ENCODE results near the gene CNDP1.

Gene CNDP1

GRCh38 chr18:74507927-74508326 is 26.4 kb upstream of the CNDP1 start:
- Histone ChIP-seq H3K9ac (ENCODE audit: low read depth, low read length) (no peak overlapping the region), H3K27me3 (ENCODE audit: control insufficient read depth, insufficient read depth, low read length) (no peaks in the 10 kb centered on the region), H3K4me2 (ENCODE audit: low read length) (no peak overlapping the region), H3K36me3 (ENCODE audit: insufficient read depth, low read length) (peaks cover 52% of the 10 kb centered on the region), H3K4me1 (ENCODE audit: control insufficient read depth, insufficient read depth, low read length) (no peaks in the 10 kb centered on the region), H3K4me3 (ENCODE audit: low read length) (no peak overlapping the region), H3K9me3 (replicated peaks; ENCODE audit: low read length) (no peaks in the 10 kb centered on the region)

DNA sequence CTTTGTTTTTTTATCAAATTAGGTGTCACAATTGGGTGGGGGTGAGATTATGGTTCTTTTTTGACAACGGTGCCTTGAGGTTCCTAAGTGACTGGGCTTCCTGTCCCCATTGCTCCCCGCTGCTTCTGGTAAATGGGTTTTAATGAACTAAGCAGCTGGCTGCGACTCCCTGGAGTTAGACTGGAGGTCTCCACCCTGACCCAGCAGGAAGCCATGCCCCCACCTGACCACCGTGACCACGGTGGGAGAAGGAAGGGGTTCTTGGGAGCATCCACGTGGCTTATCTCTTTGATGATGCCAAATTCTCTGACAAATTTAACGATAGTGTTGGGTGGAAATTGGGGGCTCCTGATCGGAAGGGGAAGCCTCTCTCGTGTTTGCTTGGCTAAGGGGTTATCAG is 25.9 kb upstream of the CNDP1 start:
- peaks cover 52% of the 10 kb centered on the region for H3K36me3 ChIP-seq (ENCODE audit: insufficient read depth, low read length)
- H3K9ac ChIP-seq (ENCODE audit: low read depth, low read length), result no peak overlapping the region
- H3K4me3 ChIP-seq (ENCODE audit: low read length), result no peak overlapping the region
- H3K4me2 ChIP-seq (ENCODE audit: low read length), result no peak overlapping the region
- H3K4me1 ChIP-seq (ENCODE audit: control insufficient read depth, insufficient read depth, low read length), result no peaks in the 10 kb centered on the region
- no peaks in the 10 kb centered on the region for H3K9me3 ChIP-seq (replicated peaks; ENCODE audit: low read length)
- H3K27me3 ChIP-seq (ENCODE audit: control insufficient read depth, insufficient read depth, low read length), result no peaks in the 10 kb centered on the region

DNA sequence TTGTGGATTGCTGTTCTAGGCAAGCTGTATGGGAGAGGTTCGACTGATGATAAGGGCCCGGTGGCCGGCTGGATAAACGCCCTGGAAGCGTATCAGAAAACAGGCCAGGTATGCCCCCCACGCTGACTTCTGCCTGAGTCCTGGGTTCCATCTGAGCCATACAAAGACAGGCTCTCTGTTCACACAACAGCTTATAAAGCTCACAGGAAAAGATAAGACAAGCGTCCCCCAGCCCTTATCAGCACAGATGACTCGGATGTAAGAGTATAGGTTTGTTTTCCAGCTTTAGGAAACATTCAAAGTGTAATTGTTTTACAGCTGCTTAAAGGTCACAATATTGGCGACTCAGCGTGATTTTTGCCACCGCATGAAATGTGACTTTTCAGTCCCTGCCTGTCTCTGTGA is 25.5 kb upstream of the CNDP1 start:
- H3K4me3 ChIP-seq (ENCODE audit: low read length), result no peak overlapping the region
- H3K9me3 ChIP-seq (replicated peaks; ENCODE audit: low read length), result no peaks in the 10 kb centered on the region
- H3K36me3 ChIP-seq (ENCODE audit: insufficient read depth, low read length), result peaks cover 54% of the 10 kb centered on the region
- H3K27me3 ChIP-seq (ENCODE audit: control insufficient read depth, insufficient read depth, low read length), result no peaks in the 10 kb centered on the region
- H3K9ac ChIP-seq (ENCODE audit: low read depth, low read length), result no peak overlapping the region
- no peaks in the 10 kb centered on the region for H3K4me1 ChIP-seq (ENCODE audit: control insufficient read depth, insufficient read depth, low read length)
- no peak overlapping the region for H3K4me2 ChIP-seq (ENCODE audit: low read length)

GRCh38 chr18:74509856-74510769 is 24.2 kb upstream of the CNDP1 start:
- Histone ChIP-seq H3K4me3 (ENCODE audit: low read length) (no peak overlapping the region), H3K27me3 (ENCODE audit: control insufficient read depth, insufficient read depth, low read length) (no peaks in the 10 kb centered on the region), H3K4me2 (ENCODE audit: low read length) (no peak overlapping the region), H3K36me3 (ENCODE audit: insufficient read depth, low read length) (peaks cover 58% of the 10 kb centered on the region), H3K4me1 (ENCODE audit: control insufficient read depth, insufficient read depth, low read length) (no peaks in the 10 kb centered on the region), H3K9me3 (replicated peaks; ENCODE audit: low read length) (no peaks in the 10 kb centered on the region), H3K9ac (ENCODE audit: low read depth, low read length) (no peak overlapping the region)

DNA sequence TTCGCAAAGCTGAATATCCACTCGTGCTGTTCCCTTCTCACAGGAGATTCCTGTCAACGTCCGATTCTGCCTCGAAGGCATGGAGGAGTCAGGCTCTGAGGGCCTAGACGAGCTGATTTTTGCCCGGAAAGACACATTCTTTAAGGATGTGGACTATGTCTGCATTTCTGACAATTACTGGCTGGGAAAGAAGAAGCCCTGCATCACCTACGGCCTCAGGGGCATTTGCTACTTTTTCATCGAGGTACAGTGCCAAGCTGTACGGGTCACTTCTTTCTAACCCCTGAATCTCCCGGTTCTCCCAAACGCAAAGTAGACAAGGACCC is 23.6 kb upstream of the CNDP1 start:
- no peaks in the 10 kb centered on the region for H3K27me3 ChIP-seq (ENCODE audit: control insufficient read depth, insufficient read depth, low read length)
- H3K4me2 ChIP-seq (ENCODE audit: low read length), result no peak overlapping the region
- H3K36me3 ChIP-seq (ENCODE audit: insufficient read depth, low read length), result peaks cover 64% of the 10 kb centered on the region
- H3K4me1 ChIP-seq (ENCODE audit: control insufficient read depth, insufficient read depth, low read length), result no peaks in the 10 kb centered on the region
- no peak overlapping the region for H3K4me3 ChIP-seq (ENCODE audit: low read length)
- H3K9ac ChIP-seq (ENCODE audit: low read depth, low read length), result no peak overlapping the region
- no peaks in the 10 kb centered on the region for H3K9me3 ChIP-seq (replicated peaks; ENCODE audit: low read length)

DNA sequence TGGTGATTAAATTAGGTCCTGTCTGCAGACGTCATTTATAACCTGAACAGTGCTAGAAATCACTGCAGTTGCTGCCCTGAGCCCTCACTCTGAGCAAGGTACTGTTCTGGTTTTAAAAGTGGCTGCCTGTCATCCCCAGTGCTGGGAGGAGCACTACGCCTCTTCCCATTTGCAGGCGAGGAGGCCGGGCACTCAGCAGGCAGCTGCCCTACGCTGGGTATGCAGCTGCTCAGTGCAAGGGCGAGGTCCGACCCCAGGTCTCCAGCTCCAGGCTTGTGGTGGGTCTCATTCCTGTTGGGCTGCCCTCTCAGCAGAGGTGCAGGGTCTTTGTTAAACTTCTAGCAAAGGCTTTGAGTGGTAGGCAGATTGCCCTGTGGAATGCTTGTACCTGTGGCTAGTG is 22.5 kb upstream of the CNDP1 start:
- Histone ChIP-seq H3K9me3 (replicated peaks; ENCODE audit: low read length) (no peaks in the 10 kb centered on the region), H3K9ac (ENCODE audit: low read depth, low read length) (no peak overlapping the region), H3K4me3 (ENCODE audit: low read length) (no peak overlapping the region), H3K4me2 (ENCODE audit: low read length) (no peak overlapping the region), H3K27me3 (ENCODE audit: control insufficient read depth, insufficient read depth, low read length) (no peaks in the 10 kb centered on the region), H3K4me1 (ENCODE audit: control insufficient read depth, insufficient read depth, low read length) (no peaks in the 10 kb centered on the region), H3K36me3 (ENCODE audit: insufficient read depth, low read length) (peaks cover 67% of the 10 kb centered on the region)

GRCh38 chr18:74512321-74513053 is 21.8 kb upstream of the CNDP1 start:
- Histone ChIP-seq H3K9ac (ENCODE audit: low read depth, low read length) (no peak overlapping the region), H3K9me3 (replicated peaks; ENCODE audit: low read length) (no peaks in the 10 kb centered on the region), H3K4me1 (ENCODE audit: control insufficient read depth, insufficient read depth, low read length) (no peaks in the 10 kb centered on the region), H3K27me3 (ENCODE audit: control insufficient read depth, insufficient read depth, low read length) (no peaks in the 10 kb centered on the region), H3K4me2 (ENCODE audit: low read length) (no peak overlapping the region), H3K36me3 (ENCODE audit: insufficient read depth, low read length) (peaks cover 62% of the 10 kb centered on the region), H3K4me3 (ENCODE audit: low read length) (no peak overlapping the region)

DNA sequence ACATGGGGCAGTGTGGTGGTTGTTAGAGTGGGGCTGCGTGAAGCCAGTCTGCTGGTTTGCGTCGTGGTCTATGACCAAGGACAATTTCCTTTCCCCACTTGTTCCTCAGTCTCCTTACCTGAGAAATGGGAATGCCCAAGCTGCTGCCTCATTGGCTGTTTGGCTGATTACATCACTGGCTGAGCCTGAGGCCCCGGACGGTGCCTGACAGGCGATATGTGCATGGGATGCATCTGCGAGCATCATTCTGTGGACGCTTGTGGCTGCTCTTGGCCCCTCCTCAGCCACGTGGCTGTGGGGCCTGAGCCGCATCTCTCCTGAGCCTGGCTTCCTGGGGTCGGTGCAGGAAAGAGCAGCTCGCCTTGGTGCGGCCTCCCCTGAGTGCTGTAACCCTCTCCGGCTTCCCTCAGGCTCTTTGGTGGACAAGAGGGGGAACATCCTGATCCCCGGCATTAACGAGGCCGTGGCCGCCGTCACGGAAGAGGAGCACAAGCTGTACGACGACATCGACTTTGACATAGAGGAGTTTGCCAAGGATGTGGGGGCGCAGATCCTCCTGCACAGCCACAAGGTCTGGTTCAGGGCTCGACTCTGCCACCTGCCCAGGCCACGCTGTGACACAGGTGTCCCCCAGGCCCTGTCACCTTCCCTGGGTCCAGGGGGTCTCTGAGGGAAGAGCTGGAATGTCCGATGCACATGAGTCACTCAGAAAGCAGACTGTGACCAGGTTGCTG is 21.0 kb upstream of the CNDP1 start:
- H3K4me2 ChIP-seq (ENCODE audit: low read length), result no peak overlapping the region
- no peak overlapping the region for H3K9ac ChIP-seq (ENCODE audit: low read depth, low read length)
- H3K4me1 ChIP-seq (ENCODE audit: control insufficient read depth, insufficient read depth, low read length), result no peaks in the 10 kb centered on the region
- no peaks in the 10 kb centered on the region for H3K27me3 ChIP-seq (ENCODE audit: control insufficient read depth, insufficient read depth, low read length)
- H3K36me3 ChIP-seq (ENCODE audit: insufficient read depth, low read length), result peaks cover 64% of the 10 kb centered on the region
- no peak overlapping the region for H3K4me3 ChIP-seq (ENCODE audit: low read length)
- no peaks in the 10 kb centered on the region for H3K9me3 ChIP-seq (replicated peaks; ENCODE audit: low read length)

DNA sequence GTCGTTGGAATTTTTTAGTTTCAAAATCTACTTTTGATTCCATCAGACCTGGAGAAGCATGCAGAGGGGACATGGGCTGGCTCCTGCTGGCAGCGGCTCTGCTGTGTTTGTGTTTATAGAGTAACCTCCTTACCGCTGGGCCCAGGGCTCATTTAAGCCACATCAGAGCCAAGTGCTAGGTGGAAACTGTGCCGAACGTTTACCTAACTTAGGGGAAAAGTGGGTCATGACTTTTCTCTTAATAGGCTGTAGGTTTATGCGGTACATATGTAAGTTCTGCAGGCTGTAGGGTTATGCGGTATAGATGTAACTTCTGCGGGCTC is 20.5 kb upstream of the CNDP1 start:
- H3K9me3 ChIP-seq (replicated peaks; ENCODE audit: low read length), result no peaks in the 10 kb centered on the region
- no peaks in the 10 kb centered on the region for H3K27me3 ChIP-seq (ENCODE audit: control insufficient read depth, insufficient read depth, low read length)
- H3K36me3 ChIP-seq (ENCODE audit: insufficient read depth, low read length), result peaks cover 66% of the 10 kb centered on the region
- H3K4me1 ChIP-seq (ENCODE audit: control insufficient read depth, insufficient read depth, low read length), result no peaks in the 10 kb centered on the region
- no peak overlapping the region for H3K4me2 ChIP-seq (ENCODE audit: low read length)
- H3K9ac ChIP-seq (ENCODE audit: low read depth, low read length), result no peak overlapping the region
- H3K4me3 ChIP-seq (ENCODE audit: low read length), result no peak overlapping the region

DNA sequence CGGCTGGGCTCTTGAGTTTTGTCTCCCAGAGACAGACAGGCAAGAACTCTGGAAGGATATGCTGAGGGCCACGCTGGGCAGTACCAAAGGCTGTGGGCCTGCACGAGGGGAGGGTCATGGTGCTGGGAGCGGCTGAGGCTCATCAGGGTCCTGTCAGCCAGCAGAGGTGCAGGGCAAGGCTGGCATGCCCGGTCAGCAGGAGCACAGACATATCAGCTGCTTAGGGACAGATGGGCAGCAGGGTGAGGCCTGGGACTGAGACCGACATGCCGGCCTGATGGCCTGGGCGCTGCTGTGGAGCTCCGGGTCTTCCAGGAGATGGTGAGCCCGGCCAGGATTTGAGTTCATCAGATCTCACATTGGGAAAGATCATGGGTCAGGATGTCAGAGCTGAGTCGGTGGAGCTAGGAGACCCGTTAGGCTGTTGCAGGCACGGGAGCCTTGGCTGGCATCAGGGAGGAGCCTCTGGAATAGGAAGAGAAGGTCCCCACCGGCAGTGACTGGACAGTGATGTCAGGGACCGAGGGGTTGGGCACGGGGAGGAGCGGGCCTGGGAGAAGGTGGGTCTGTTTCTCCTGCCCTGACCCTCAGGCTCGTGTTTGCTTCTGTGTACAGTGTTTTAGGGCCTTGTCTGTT is 19.3 kb upstream of the CNDP1 start:
- H3K27me3 ChIP-seq (ENCODE audit: control insufficient read depth, insufficient read depth, low read length), result no peaks in the 10 kb centered on the region

DNA sequence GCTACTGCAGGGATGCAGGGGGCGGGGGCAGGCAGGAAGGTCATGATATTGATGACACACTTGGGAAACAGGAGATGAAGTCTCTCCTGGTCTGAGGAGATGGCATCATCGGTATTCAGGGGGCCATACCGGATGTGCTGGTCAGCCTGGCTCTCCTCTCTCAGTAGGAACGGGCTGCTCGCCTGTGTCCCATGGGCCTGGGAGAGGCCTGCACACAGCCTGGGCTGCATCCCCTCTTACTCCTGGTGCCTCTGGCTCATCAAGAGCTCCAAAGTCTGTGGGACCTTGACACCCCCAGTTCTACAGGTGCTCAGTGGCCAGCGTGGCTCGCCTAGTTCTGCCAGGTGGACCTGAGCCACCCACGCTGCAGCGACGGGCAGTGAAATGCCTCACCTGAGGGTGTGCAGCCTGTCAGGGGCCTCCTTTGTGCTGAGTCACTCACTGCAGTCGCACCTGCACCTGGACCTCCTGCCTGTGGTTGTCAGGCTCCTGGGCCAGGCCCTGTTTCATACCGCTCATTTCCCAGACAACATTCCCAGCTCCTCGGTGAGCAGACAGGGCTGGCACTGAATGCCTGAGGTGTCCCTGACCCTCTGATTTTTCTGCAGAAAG is 18.6 kb upstream of the CNDP1 start:
- Histone ChIP-seq H3K9me3 (replicated peaks; ENCODE audit: low read length) (no peaks in the 10 kb centered on the region), H3K4me3 (ENCODE audit: low read length) (no peak overlapping the region), H3K27me3 (ENCODE audit: control insufficient read depth, insufficient read depth, low read length) (no peaks in the 10 kb centered on the region), H3K36me3 (ENCODE audit: insufficient read depth, low read length) (peaks cover 61% of the 10 kb centered on the region), H3K4me1 (ENCODE audit: control insufficient read depth, insufficient read depth, low read length) (no peaks in the 10 kb centered on the region), H3K4me2 (ENCODE audit: low read length) (no peak overlapping the region), H3K9ac (ENCODE audit: low read depth, low read length) (no peak overlapping the region)

More for the DNA sequence above, 19.3 kb upstream of the CNDP1 start:
- Histone ChIP-seq H3K4me2 (ENCODE audit: low read length) (no peak overlapping the region), H3K9ac (ENCODE audit: low read depth, low read length) (no peak overlapping the region), H3K4me1 (ENCODE audit: control insufficient read depth, insufficient read depth, low read length) (no peaks in the 10 kb centered on the region), H3K36me3 (ENCODE audit: insufficient read depth, low read length) (peaks cover 62% of the 10 kb centered on the region), H3K9me3 (replicated peaks; ENCODE audit: low read length) (no peaks in the 10 kb centered on the region), H3K4me3 (ENCODE audit: low read length) (no peak overlapping the region)

Data from skeletal muscle satellite cell (primary cell).